Thyroid gland (tissue), 4 donors: ENCODE results near the gene RABL6. TPM values are rescaled to one million over a fixed set of nuclear protein-coding genes. Genes with fewer than 3 reads are reported as not detected.
"Not testable (repeated sequence)": the region's sequence is repeated elsewhere in the genome, so short reads cannot be mapped to it uniquely, and the experiment has no call there.

Source experiments
- DNase-seq, 2 donors: peaks; one replicate each; pipeline ENCODE4 v3.0.0-alpha.2; 2019
- H3K27ac ChIP-seq, 3 donors: fragments of 200-600 bp; sonication (generic); 1 replicate in 2 of 3; 2 replicates in 1 of 3; pipeline ENCODE4 v1.5.1; 2016 to 2019; ENCODE audit warnings: mild to moderate bottlenecking in 1 of 3, moderate library complexity in 1 of 3
- H3K27me3 ChIP-seq: fragments of 200-600 bp; sonication (generic); one replicate; pipeline ENCODE4 v1.5.1; 2019
- H3K36me3 ChIP-seq, 2 donors: fragments of 200-600 bp; sonication (generic); one replicate each; pipeline ENCODE4 v1.5.1; 2016 to 2019
- H3K4me1 ChIP-seq, 2 donors: fragments of 200-600 bp; sonication (generic); one replicate each; pipeline ENCODE4 v1.5.1; 2017 to 2019
- H3K4me3 ChIP-seq, 3 donors: fragments of 200-600 bp; sonication (generic); replicated peaks in 1 of 3; 1 replicate in 2 of 3; 2 replicates in 1 of 3; pipeline ENCODE4 v1.5.1; 2016; ENCODE audit warnings: mild to moderate bottlenecking in 1 of 3
- H3K9me3 ChIP-seq: fragments of 200-600 bp; sonication (generic); one replicate; pipeline ENCODE4 v1.5.1; 2017
- CTCF ChIP-seq, 6 experiments: fragments of 200-600 bp in 3 of 6; fragments of 450-650 bp in 3 of 6; sonication (generic) in 3 of 6; IDR thresholded peaks; one replicate each; pipeline ENCODE4 v1.5.1; 2016 to 2019; ENCODE audit warnings: antibody characterized with exemption in 6 of 6, mild to moderate bottlenecking in 2 of 6, inconsistent platforms in 1 of 6, moderate library complexity in 1 of 6
- POLR2A ChIP-seq, 2 donors: fragments of 450-650 bp; IDR thresholded peaks; one replicate each; pipeline ENCODE4 v1.6.1; 2017; ENCODE audit warnings: antibody characterized with exemption in 2 of 2, mild to moderate bottlenecking in 2 of 2, moderate library complexity in 1 of 2
- WGBS, 2 donors: methylation state at CpG; one replicate each; pipeline ENCODE4 v1.1.5; 2017; 5-methylcytosine and 5-hydroxymethylcytosine counted together
- intact Hi-C: fragments of 100-400 bp; cut with DNase I; formaldehyde crosslinking; loops from one replicate; pipeline ENCODE4 v1.15.1; 2023
- total RNA-seq, 4 donors: library from RNA; depleted of rRNA; stranded (reverse); fragments of >200 nt; gene quantifications; one replicate each; pipeline ENCODE4 v1.2.3, GENCODE V29; 2016

The RABL6 gene
- total RNA-seq, result 10 to 100 TPM; 59.8 to 84.0 (median 62.2) TPM

GRCh38 chr9:136807281-136808074, at the start of gene RABL6:
TSS of gene RABL6 (plus strand) at chr9:136807948. CDS start at chr9:136808197, 249 bp downstream.
- Histone ChIP-seq H3K4me3 (peak within 1 kb of the TSS; percentile 16 to 99 (median 92)), H3K9me3 (no peaks in the 10 kb centered on the region), H3K4me1 (peaks cover 23 to 33% of the 10 kb centered on the region in 2 donors), H3K27ac (peak within 1 kb of the TSS; percentile 69 to 91 (median 89)), H3K36me3 (no peaks in the 10 kb centered on the region), H3K27me3 (no peaks in the 10 kb centered on the region)
- WGBS, 2 donors, result 1 to 5% methylated on average over 9 to 12 of the region's 96 CpGs
- intact Hi-C loops, result loop anchor here (5.0 kb wide), 1 partner anchor 140 kb away; the partner anchor contains the start of gene C8G
- TF ChIP-seq CTCF (IDR thresholded peaks at IDR 0.05) (peak in 1 of 6 experiments; percentile 3), POLR2A (IDR thresholded peaks at IDR 0.05) (peak; percentile 9 to 83)
- DNase-seq, result peak; percentile 69 to 70

GRCh38 chr9:136759001-136759400, 48.7 kb upstream of the RABL6 start:
- Histone ChIP-seq H3K4me1 (peaks cover 9 to 18% of the 10 kb centered on the region in 2 donors), H3K4me3 (no peak overlapping the region), H3K36me3 (no peaks in the 10 kb centered on the region), H3K27ac (no peak overlapping the region), H3K9me3 (no peaks in the 10 kb centered on the region), H3K27me3 (no peaks in the 10 kb centered on the region)
- TF ChIP-seq CTCF (IDR thresholded peaks at IDR 0.05) (no peak), POLR2A (IDR thresholded peaks at IDR 0.05) (no peak)
- intact Hi-C loops, result no loop called here
- no peak for DNase-seq
- 77 to 100% methylated on average over 1 to 4 of the region's 9 CpGs for WGBS, 2 donors

- intact Hi-C loops, result no loop called here
Observed at GRCh38 chr9:136759436-136760325, 48.1 kb upstream of the RABL6 start.

GRCh38 chr9:136760424-136760823, 47.3 kb upstream of the RABL6 start:
- Histone ChIP-seq H3K27me3 (no peaks in the 10 kb centered on the region), H3K4me1 (peaks cover 9 to 18% of the 10 kb centered on the region in 2 donors), H3K27ac (no peak overlapping the region), H3K9me3 (no peaks in the 10 kb centered on the region), H3K4me3 (no peak overlapping the region), H3K36me3 (no peaks in the 10 kb centered on the region)
- TF ChIP-seq POLR2A (IDR thresholded peaks at IDR 0.05), result no peak
- intact Hi-C loops, result no loop called here
- DNase-seq, result no peak
- WGBS, 2 donors, result 75 to 76% methylated on average over 20 to 21 of the region's 25 CpGs

More at GRCh38 chr9:136759436-136760325, 48.1 kb upstream of the RABL6 start:
- TF ChIP-seq CTCF (IDR thresholded peaks at IDR 0.05), result no peak
- no peak for TF ChIP-seq POLR2A (IDR thresholded peaks at IDR 0.05)
- Histone ChIP-seq H3K27ac (no peak overlapping the region), H3K36me3 (no peaks in the 10 kb centered on the region), H3K4me1 (peaks cover 9 to 18% of the 10 kb centered on the region in 2 donors), H3K4me3 (no peak overlapping the region), H3K9me3 (no peaks in the 10 kb centered on the region), H3K27me3 (no peaks in the 10 kb centered on the region)
- 89 to 90% methylated on average over 23 to 24 of the region's 27 CpGs for WGBS, 2 donors
- DNase-seq, result no peak

GRCh38 chr9:136760834-136761544, 46.8 kb upstream of the RABL6 start:
- H3K4me1 ChIP-seq, result peaks cover 9 to 18% of the 10 kb centered on the region in 2 donors
- H3K9me3 ChIP-seq, H3K27ac ChIP-seq, H3K27me3 ChIP-seq, H3K36me3 ChIP-seq, intact Hi-C loops, H3K4me3 ChIP-seq: not testable (repeated sequence)
- peak in 4 of 6 experiments; percentile 18 to 50 (median 24) for TF ChIP-seq CTCF (IDR thresholded peaks at IDR 0.05)
- 45 to 52% methylated on average over 17 to 21 of the region's 22 CpGs for WGBS, 2 donors
- peak; percentile 52 to 59 for DNase-seq
